ENCODE data around the gene SLC35A4.

The SLC35A4 gene

DNA sequence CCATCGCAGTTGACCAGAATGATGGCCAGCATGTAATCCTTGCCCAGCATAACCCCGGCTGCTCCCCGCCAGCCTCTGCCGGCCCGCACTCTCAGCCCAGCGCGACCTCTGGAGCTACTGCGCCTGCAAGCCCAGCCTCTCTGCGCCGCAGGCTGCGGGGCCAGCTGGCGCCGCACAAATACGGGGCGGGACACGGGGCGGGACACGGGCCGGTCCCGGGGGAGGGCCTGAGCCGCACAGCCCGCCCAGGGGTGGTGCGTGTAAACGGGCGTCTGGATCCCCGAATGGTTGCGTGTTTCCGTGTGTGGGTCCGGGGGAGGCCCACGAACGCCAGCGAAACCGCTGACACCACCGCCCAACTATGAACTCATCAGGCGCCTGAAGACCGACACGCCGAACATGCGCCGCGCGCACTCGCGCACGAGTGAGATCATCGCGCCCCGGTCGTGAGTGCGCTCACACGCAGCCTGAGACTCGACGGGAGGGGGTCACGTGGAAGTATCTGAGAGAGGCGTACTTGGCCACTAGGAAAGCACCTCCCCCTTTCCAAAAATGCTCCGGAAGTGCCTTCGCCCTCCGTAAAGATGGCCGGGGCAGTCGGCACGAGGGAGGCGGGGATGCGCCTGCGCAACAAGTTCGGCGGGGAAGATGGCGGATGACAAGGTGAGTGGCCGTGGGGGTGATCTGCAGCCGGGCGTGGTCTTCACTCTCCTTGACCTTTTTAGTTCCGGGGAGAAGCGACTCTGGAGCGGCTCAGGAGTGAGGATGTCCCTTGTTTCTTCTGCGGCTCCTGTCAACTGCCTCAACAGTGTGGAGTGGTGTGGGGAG is at the start of gene SLC35A4, which contains the start of gene APBB3:
TSS of gene SLC35A4 (plus strand) at position 633 of the 828 bp plus-strand sequence. CDS start 2,342 bp downstream, outside the sequence.
TSS of gene APBB3 (minus strand) at position 403 of the 828 bp plus-strand sequence. CDS start at position 50, 353 bp downstream.
- peak; percentile 89 to 90 for DNase-seq (ENCODE audit: extremely low read depth in 1 of 2, low read depth in 1 of 2)

- no peak for DNase-seq (ENCODE audit: extremely low read depth in 1 of 2, low read depth in 1 of 2)
These were observed 40.6 kb upstream of the SLC35A4 start for GRCh38 chr5:140524003-140524402.

GRCh38 chr5:140540227-140540626 is 24.4 kb upstream of the SLC35A4 start:
- DNase-seq (ENCODE audit: extremely low read depth in 1 of 2, low read depth in 1 of 2), result no peak

DNA sequence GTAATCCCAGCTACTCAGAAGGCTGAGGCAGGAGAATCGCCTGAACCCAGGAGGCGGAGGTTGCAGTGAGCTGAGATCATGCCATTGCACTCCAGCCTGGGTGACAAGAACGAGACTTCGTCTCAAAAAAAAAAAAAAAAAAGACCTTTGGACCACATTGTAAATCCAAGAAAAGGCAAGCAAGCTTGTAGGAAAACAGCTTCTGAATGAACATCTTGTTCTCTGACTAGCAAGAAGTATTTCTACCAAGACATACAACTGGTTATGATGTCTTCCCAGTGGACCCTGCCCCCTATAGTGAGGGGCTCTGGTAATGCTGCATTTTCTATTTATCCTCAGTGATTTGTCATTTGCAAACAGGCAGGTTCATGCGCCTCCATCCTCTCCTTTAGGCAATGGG is 21.7 kb upstream of the SLC35A4 start:
- no peak for DNase-seq (ENCODE audit: extremely low read depth in 1 of 2, low read depth in 1 of 2)

- DNase-seq (ENCODE audit: extremely low read depth in 1 of 2, low read depth in 1 of 2), result no peak
These were observed 19.6 kb upstream of the SLC35A4 start for GRCh38 chr5:140544986-140545385.

GRCh38 chr5:140545606-140546005 is 19.0 kb upstream of the SLC35A4 start:
- DNase-seq (ENCODE audit: extremely low read depth in 1 of 2, low read depth in 1 of 2), result no peak

GRCh38 chr5:140546851-140547507 is 17.6 kb upstream of the SLC35A4 start:
- no peak for DNase-seq (ENCODE audit: extremely low read depth in 1 of 2, low read depth in 1 of 2)

DNA sequence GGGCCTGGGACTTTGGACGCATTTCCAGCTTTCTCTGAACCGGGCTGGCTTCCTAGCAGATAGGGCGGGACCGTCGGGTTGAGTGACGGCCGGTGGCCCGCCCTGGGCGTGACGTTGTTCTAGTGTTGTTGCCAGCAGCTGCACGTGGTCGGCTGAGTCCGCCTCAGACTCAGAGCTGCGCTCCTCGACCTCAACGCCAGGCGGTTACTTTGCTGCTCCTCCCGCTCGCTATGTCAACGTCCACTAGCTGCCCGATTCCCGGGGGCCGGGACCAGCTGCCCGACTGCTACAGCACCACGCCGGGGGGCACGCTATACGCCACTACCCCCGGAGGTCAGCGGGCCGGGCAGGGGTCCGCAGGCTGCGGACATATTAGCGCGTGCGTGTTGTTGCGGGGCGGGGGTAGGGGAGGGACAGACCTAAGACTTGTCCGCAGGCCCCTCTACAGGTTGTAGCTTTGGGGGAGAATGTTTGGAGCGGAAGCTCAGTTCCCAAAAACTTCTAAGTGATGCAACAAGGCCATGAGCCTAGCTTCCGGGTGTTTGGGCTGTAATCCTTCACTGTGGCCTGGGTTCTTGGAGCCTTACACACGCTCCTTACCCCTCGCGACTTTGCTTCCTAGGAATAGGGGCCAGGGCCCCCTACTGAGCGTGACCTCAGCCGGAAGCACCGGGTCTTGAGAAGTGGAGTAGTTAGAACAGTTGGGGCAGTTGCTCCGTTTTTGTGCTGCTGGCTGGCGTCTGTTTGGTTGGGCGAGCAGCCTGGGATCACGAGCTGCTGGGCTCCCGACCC is 16.9 kb upstream of the SLC35A4 start, which contains the start of gene EIF4EBP3:
TSS of gene EIF4EBP3 (plus strand) at position 155 of the 792 bp plus-strand sequence. CDS start at position 231, 76 bp downstream.
- peak; percentile 61 to 77 for DNase-seq (ENCODE audit: extremely low read depth in 1 of 2, low read depth in 1 of 2)

- DNase-seq (ENCODE audit: extremely low read depth in 1 of 2, low read depth in 1 of 2), result no peak
These were observed 16.3 kb upstream of the SLC35A4 start for GRCh38 chr5:140548300-140548688.

GRCh38 chr5:140548791-140549190 is 15.8 kb upstream of the SLC35A4 start:
- no peak for DNase-seq (ENCODE audit: extremely low read depth in 1 of 2, low read depth in 1 of 2)

DNA sequence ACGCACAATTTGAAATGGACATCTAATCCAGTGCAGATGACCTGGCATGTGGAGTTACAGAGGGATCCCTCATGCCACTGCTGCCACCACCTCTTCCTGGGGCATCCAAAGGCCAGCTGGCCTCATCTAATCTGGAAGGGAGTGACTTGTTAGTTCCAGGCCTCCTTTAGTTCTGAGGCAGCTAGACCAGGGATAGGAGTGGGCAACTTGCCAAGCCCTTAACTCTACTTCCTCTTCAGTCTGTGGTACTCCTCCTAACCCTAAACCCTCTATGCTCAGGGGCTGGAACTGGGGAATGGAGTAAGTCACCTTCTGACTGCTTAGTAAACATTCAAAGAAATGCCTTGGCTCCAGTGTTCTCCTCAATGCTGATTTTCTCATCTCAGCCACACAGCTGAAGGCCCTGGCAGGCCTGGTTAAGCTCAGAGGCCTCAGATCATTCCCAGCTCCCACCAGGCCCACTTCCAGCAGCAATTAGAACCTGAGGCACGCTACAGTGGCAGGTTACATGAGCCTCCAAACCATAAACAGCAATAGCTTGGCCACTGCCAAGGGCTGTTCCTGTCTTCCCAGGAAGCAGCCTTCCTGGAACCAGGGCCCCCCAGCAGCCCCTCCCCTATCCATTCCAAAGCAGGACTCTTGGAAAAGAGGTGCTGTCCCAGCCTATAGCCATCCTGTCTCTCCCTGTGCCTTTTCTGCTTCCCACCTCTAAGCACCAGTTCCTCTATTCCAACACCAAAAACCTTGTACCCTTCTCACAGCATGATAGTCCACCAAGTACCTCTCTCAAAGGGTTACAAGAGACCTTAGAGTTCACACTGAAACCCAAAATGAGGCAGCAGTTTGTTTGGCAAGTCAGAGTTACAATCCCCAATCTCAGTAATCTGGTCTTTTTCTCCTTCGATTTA is 15.1 kb upstream of the SLC35A4 start:
- no peak for DNase-seq (ENCODE audit: extremely low read depth in 1 of 2, low read depth in 1 of 2)

- DNase-seq (ENCODE audit: extremely low read depth in 1 of 2, low read depth in 1 of 2), result no peak
These were observed 14.2 kb upstream of the SLC35A4 start for GRCh38 chr5:140550147-140551079.

GRCh38 chr5:140551872-140552271 is 12.8 kb upstream of the SLC35A4 start:
- DNase-seq (ENCODE audit: extremely low read depth in 1 of 2, low read depth in 1 of 2), result no peak

DNA sequence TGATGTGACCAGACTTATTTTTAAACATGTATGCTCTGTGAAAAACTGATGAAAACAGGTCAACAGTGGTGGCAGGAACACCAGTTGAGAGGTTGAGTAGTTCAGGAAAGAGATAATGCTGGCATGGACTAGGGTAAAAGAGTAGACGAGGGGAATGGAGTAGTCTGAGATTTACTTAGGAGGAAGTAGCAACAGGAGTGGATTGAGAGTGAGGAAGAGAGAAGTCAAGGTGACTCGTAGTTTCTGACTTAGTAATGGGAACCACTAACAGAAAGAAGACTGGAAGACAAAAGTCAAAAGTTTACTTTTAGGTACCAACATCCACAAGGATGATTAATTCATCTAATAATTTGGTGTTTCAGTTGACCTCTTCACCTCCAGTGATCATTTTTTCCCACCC is 11.0 kb upstream of the SLC35A4 start:
- no peak for DNase-seq (ENCODE audit: extremely low read depth in 1 of 2, low read depth in 1 of 2)

DNA sequence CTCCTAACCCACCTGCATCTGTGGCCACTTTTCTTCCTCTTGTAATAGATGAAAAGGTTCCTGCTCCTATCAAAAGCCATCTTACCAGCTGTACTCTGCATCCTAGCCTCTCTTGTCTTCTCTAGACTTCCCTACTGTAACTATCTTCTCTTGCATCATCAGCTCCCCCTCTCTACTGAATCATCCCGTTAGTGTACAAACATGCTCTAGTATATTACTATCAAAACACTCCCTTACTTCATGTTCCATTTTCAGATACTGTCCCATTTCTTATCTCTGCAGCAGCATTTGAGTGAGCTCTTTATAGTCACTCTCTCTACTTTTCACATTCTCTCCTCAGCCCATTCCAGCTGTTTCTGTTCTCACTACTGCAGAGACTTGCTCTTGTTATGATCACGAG is 10.2 kb upstream of the SLC35A4 start:
- DNase-seq (ENCODE audit: extremely low read depth in 1 of 2, low read depth in 1 of 2), result no peak

- no peak for DNase-seq (ENCODE audit: extremely low read depth in 1 of 2, low read depth in 1 of 2)
These were observed 8.8 kb upstream of the SLC35A4 start for GRCh38 chr5:140555747-140556312.

- no peak for DNase-seq (ENCODE audit: extremely low read depth in 1 of 2, low read depth in 1 of 2)
These were observed 8.2 kb upstream of the SLC35A4 start for GRCh38 chr5:140556438-140556837.

GRCh38 chr5:140557136-140557805 is 7.4 kb upstream of the SLC35A4 start, which contains the start of gene SRA1:
TSS of gene SRA1 (minus strand) at chr5:140557473. CDS start at chr5:140557452, 21 bp downstream.
- peak; percentile 44 to 74 for DNase-seq (ENCODE audit: extremely low read depth in 1 of 2, low read depth in 1 of 2)

All from activated CD8-positive, alpha-beta memory T cell treated with anti-CD3 and anti-CD28 coated beads for 1 hour (primary cell).